ENCODE data around the gene CATSPER1.

- TF ChIP-seq EZH2 (IDR thresholded peaks at IDR 0.05) = no peak
- no peak for TF ChIP-seq POLR2AphosphoS5 (IDR thresholded peaks at IDR 0.05; ENCODE audit: borderline replicate concordance, low read depth, low read length)
Observed at GRCh38 chr11:65979261-65979759, 47.0 kb downstream of the CATSPER1 start.

All from SK-N-MC (cell line).